ENCODE results near the gene PCDHGA10.
"Not testable (repeated sequence)": the region's sequence is repeated elsewhere in the genome, so short reads cannot be mapped to it uniquely, and the experiment has no call there.

DNA sequence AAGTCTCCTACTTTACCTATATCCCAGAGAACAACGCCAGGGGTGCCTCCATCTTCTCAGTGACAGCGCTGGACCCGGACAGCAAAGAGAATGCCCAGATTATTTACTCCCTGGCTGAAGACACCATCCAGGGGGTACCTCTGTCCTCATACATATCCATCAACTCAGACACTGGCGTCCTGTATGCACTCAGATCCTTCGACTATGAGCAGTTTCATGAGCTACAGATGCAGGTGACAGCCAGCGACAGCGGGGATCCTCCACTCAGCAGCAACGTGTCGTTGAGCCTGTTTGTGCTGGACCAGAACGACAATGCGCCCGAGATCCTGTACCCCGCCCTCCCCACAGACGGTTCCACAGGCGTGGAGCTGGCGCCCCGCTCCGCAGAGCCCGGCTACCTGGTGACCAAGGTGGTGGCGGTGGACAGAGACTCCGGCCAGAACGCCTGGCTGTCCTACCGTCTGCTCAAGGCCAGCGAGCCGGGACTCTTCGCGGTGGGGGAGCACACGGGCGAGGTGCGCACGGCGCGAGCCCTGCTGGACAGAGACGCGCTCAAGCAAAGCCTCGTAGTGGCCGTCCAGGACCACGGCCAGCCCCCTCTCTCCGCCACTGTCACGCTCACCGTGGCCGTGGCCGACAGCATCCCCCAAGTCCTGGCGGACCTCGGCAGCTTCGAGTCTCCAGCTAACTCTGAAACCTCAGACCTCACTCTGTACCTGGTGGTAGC lies 1.9 kb downstream of the PCDHGA10 start:
- not testable (repeated sequence) for TF ChIP-seq POLR2AphosphoS5, CTCF, POLR2A (IDR thresholded peaks at IDR 0.05)
